Measurements from ENCODE around the gene TAF5L.
"Not testable (repeated sequence)": the region's sequence is repeated elsewhere in the genome, so short reads cannot be mapped to it uniquely, and the experiment has no call there.

Gene TAF5L

DNA sequence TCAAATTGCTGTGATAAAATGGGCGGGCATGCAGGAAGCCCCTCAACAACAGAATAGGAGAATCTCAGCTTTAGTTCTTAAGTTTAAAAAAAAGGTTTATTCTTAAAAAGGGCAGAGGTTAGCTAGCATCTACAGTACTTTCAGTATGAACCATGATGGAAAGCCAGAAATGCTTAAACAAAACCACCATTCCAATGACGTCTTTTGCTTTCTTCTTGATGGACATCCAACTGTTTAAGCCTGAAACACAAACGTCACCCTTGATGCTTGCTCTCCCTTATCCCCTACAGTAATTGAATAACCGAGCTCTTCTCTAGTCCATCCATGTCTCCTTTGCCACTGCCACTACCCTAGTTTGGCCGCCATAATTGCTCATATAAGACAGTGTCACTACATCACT is 25.7 kb downstream of the TAF5L start:
- DNase-seq = no peak

GRCh38 chr1:229599218-229599954 is 26.5 kb downstream of the TAF5L start:
- no peak for DNase-seq

DNA sequence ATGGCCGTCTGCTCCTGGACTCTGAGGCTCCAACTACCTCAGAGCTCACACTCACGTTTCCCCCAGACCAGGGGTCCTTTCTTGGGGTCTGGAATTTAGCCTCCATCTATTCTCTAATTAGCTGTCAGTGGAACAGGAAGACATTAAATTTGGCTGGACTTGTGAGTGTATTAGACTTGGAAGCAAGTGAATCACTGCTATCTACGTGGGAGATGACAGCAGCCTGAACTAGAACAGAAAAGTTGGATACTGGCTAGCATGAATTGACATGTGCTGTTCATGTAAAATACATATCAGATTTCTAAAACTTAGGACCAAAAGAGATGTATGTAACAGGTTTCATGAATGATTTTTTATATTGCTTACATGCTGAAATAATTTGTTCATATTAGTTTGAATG is 28.0 kb downstream of the TAF5L start:
- no peak for DNase-seq

DNA sequence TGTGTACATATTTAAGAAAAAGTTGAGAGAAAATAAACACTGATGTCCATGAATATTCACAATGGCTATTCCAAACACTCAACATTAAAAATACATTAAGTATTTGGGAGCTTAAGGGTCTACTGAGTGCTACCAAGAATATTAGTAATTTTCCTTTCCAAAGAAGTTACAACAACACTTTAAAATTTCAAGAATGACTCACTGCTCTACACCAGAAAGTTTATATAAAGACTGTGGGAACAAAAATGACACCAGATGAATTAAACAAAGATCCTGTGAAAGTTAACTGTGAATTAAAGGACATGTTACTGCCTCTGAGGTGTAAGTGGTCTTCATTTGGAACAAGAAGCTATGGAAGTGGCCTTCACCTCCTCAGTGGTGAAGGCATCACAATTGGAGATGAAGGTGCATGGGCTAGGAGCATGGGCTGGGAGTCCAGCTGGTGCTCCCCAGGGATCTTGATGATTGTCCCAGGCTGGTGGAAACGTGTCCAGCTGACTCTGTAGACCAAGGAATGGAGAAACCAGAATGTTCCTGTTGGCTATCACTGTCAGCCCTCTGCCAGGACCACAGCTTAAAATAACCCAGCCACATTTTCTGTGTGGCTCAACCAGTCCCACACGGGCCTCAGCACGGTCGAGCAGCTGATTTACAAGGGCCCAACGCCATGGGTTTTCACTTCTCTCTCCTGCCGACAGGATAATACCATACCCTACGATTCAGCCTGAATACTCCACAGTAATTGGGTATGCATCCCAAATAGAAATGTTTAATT is 28.8 kb downstream of the TAF5L start:
- DNase-seq = no peak

GRCh38 chr1:229595876-229596275 is 30.0 kb downstream of the TAF5L start:
- not testable (repeated sequence) for DNase-seq

GRCh38 chr1:229594227-229595008 is 31.5 kb downstream of the TAF5L start:
- no peak for DNase-seq

GRCh38 chr1:229593800-229594199 is 32.1 kb downstream of the TAF5L start:
- DNase-seq = no peak

DNA sequence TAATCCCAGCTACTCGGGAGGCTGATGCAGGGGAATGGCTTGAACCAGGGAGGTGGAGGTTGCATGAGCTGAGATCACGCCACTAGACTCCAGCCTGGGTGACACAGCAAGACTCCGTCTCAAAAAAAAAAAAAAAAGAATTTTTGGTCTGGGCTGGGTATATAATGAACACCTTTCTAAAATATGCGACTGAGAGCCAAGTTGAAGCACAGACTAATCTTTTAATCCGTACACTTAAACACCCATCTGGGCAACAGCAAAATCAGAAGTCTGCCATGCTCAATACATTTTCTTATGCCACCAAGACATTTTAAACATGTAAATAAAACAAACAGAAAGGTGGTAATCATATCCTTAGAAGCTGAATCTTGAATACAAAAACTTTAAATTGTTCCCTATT is 35.8 kb downstream of the TAF5L start:
- no peak for DNase-seq

DNA sequence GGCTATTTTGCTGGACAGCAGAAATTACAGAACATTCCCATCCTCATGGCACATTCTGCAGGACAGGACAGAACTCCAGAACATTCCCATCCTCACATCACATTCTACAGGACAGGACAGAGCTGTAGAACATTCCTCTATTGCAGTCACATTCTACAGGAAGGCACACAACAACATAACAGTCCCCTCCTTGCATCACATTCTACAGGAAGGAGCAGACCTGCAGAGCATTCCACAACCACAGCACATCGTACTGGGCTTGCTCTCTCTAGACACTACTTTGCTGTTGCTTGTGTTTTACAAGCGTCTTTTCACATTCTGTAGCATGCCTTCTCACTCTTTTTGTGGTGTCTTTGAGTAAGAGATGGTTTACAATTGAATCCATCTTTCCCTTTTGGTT is 40.6 kb downstream of the TAF5L start:
- DNase-seq = no peak

GRCh38 chr1:229582715-229583114 is 43.2 kb downstream of the TAF5L start:
- DNase-seq = no peak

DNA sequence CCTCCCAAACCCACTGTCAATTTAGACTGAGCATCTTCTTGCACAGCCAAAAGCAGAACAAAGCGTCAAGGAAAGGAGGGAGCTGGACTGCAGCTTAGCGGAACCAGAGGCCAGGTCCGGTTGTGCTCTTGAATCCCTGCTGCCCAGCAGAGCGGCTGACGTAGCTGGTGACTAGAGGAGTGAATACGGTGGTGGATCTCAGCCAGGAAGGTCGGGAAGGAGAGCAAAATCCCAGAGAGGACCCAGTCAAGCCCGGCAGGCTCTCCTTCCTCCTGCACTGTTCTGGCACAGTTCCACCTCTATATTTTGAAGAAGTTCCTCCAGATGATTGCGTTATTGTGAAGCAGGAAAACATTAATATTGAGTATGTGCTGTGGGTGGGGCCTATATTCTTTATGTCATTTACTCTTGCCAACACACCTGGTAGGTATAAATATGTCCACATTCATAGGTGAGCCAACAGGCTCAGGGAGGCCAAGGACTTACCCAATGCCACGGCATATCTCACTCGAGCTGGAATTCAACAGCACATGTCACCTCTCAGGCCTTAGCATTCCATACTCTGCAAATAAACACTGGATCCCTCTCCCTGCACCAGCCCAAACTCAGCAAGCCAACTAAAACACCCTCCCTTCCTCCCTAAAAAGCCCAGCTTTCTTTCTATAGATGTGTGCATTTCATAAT is 43.8 kb downstream of the TAF5L start:
- DNase-seq = no peak

DNA sequence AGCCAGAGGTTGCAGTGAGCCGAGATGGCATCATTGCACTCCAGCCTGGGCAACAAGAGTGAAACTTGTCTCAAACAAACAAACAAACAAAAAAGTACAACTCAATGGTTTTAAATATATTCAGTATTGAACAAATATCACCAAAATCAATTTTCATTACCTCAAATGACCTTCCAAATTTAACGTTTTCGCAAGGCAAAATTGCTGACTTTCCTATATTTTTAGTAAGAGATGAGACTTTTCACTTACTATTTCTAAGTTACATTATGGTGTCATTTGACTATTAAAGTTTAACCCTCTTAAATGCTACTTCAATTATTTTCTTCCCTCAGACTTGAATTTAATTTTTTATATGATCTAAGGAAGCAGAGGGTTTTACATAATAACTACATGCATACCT is 44.4 kb downstream of the TAF5L start:
- no peak for DNase-seq

DNA sequence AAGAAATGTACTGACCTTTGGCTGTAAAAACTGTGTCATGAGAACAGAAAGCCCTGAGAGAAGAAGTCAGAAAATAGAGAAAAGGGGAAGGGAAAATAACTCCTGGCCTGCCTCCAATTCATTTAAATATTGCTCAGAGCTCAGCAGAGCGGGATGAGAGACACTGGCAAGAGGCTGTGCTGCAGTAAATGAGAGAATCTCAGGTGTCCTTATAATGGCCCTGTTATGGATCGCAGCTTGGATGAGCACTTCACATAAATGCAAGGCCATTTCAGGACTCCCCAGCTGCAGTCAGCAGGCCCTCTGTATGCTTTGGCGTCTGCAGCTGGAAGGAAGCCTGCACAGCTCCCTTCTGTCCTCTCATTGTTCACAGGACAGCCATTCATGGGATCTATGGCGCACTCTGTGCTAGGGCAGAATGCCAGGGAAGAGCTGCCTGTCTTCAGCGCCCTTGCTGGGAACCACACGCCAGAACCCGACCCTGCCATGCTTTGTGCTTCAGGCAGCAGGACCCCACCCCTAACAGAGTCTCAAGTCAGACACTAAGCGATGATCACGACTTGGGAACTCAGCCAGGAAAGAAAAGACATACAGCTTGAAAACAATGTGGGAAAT is 46.8 kb downstream of the TAF5L start:
- no peak for DNase-seq

DNA sequence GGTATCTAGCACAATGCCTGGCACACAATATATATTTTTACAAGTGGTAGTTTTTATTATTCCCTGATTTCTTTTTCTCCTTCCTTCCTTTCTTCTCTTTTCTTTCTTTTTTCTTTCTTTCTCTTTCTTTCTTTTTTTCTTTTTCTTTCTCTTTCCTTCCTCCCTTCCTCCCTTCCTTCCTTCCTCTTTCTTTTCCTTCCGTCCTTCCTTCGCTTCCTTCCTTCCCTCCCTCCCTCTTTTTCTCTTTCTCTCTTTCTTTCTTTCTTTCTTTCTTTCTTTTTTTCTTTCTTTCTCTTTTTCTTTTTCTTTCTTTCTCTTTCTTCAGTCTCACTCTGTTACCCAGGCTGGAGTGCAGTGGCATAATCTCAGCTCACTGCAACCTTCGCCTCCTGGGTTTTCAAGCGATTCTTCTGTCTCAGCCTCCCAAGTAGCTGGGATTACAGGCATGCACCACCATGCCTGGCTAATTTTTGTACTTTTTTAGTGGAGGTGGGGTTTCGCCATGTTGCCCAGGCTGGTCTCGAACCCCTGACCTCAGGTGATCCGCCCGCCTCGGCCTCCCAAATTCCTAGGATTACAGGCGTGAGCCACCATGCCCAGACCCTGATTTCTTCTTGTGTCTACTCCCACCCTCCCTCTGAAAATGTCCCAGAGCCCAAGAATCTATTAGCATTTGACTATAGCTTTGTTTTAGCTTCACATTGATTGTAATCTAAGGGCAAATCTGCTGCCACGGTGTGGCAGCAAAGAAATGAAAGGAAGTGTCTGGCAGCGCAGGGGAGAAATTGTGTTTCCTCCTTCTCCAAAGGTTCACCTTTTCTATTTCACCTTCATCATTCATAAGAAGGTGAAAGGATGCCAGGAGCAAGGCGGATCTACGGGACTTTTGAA is 47.5 kb downstream of the TAF5L start:
- DNase-seq = no peak

GRCh38 chr1:229574679-229575442 is 51.1 kb downstream of the TAF5L start:
- no peak for DNase-seq

DNA sequence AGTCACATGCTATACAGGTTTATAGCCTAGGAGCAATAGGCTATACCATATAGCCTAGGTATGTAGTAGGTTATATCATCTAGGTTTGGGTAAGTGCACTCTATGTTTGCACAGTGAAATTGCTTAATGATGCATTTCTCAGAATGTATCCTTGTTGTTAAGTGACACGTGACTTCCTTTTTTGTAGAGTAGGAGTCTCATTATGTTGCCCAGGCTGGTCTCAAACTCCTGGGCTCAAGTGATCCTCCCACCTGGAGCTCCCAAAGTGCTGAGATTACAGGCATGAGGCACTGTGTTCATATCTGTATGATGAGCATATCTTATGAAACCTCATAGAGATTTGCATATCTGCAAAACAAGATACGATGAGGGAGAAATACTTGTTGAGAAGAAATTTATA is 53.6 kb downstream of the TAF5L start:
- DNase-seq = no peak

- DNase-seq = no peak
Measured at GRCh38 chr1:229570891-229571516, 54.9 kb downstream of the TAF5L start.

GRCh38 chr1:229570305-229570704 is 55.6 kb downstream of the TAF5L start:
- DNase-seq = no peak

GRCh38 chr1:229567109-229567868 is 58.6 kb downstream of the TAF5L start:
- no peak for DNase-seq

DNA sequence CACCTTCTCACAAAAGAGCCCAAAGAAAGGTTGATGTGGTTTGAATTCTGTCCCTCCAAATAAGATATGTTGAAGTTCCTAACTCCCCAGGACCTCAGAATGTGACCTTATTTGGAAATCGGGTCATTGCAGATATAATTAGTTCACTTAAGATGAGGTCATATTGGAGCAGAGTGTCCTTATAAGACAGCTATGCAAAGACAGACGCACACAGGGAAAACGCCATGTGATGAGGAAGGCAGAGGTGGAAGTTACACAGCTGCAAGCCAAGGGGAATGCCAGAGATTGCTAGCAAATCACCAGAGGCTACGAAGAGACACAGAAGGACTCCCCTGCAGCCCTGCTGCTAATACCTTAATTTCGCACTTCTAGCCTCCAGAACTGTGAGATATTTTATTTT is 62.2 kb downstream of the TAF5L start:
- no peak for DNase-seq
